Glomerular visceral epithelial cell (primary cell): ENCODE results near the gene MBD5.

Experiments used
- DNase-seq: peaks from one replicate; pipeline ENCODE4 v3.0.0-alpha.2; 2016; ENCODE audit errors: extremely low spot score

Gene MBD5

GRCh38 chr2:148548716-148549400 lies 528.0 kb downstream of the MBD5 start:
- no peak for DNase-seq

DNA sequence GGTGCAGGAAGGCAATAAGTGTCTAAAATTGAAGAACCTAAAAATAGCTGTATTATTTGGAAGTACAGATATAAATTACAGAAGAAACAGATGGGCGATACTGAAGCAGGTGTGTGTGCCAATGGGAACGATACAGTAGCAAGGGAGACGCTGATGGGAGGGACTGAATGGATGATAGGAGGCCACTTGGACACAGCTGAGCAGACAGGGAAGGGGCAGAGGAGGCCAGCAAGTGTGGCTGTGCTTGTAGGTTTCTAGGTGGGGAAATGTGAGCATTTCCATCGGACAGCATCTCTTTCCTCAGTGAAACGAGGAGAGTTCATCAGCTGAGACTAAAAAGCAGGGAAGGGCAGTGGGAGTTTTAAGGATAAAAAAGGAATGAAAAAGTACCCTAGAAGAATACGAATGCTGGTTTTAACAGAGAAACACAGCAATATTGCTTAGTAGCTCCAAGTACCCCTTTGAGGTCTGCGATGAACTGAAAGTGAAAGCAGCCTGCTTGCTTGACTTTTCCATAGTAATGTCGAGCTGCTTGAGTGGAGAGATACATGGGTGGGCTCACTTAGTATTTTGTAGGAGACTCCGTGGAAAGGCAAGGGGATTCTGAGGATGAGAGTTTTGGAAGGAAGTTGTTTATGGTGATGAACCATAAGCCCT lies 531.9 kb downstream of the MBD5 start:
- no peak for DNase-seq

- DNase-seq, result no peak
Observed at GRCh38 chr2:148553332-148553887, 532.5 kb downstream of the MBD5 start.

DNA sequence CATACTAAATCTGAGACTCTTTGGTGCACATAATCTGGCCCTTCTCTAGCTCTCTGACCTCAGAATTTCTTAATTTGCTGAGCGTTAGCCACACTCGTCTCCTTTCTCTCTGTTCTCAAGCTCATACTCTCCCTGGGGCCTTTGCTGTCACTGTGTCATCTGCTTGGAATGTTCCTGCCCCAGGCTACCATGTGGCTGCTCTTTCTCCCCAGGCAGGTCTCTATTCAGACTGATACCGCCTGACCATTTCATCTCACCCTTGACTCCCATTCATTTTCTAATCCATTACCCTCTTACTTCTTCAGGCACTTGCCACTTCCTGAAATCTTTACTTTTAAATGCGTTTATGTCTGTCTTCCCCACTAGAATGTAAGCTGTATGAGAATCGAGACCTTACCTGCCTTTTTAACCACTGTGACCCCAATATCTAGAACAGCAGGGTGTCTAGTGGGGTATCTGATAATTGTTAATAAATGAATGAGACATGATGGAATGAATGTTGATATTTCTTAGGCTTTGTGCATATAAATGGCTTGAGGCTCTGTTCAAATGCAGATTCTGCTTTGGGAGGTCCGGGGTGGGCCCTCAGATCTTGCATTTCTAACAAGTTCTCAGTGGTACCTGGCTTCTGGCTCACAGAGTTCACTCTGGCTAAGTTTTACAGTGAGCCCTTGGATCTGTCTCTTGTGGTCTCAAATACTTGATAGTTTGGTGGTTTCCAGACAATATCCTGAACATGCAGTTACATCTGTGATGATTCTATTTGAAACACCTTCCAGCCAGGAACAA lies 533.8 kb downstream of the MBD5 start:
- peak; percentile 23 for DNase-seq

DNA sequence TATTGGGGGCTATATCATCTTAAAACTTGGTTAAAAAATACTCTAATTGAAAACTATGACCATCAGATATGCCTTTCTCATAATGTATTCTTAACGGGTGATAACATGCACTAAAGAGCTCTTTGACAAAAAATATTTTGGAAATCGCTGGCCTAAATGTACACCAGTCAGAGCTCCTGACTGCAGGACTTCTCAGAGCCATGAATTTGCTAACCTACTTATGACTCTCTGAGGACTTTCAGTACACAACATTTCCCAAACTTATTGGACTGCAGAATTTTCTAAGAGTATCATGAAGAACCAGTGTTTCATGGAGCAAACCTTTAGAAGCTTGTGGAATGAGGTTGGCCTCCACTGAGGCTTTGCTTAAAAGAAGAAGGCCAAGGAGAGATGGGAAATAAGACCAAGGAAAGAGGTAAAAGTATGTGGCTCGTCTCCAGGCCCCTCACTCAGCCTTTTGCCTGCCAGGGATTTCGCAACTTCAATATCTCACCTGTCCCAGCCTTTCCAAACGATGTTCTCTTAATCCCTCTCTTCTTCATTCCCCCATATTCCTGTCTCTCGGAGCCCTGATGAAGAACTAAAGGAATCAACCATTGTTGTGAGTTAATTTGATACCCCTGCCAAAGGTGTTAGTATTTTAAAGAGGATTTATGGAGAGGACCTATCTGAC lies 534.9 kb downstream of the MBD5 start:
- no peak for DNase-seq

GRCh38 chr2:148557844-148558436 lies 537.0 kb downstream of the MBD5 start:
- no peak for DNase-seq

DNA sequence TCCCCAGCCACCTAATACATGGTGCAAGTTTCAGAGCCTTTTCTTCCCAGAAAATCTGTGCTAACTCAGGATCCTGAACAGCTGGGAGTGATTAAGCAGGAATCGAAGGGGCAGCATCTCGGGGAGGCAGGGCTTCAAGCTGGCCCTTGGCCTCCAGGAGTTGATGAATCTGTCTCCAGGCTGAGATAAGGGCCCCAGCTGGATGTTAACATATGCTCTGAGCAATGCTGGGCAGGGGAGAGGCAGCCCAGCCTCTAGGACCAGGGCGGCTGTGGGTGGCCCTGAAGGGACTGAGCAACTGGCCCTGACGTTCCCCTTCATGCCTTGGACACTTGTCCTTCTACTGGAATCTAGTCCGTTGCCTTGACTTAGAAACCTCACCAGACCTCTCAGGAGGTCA lies 539.6 kb downstream of the MBD5 start:
- no peak for DNase-seq

DNA sequence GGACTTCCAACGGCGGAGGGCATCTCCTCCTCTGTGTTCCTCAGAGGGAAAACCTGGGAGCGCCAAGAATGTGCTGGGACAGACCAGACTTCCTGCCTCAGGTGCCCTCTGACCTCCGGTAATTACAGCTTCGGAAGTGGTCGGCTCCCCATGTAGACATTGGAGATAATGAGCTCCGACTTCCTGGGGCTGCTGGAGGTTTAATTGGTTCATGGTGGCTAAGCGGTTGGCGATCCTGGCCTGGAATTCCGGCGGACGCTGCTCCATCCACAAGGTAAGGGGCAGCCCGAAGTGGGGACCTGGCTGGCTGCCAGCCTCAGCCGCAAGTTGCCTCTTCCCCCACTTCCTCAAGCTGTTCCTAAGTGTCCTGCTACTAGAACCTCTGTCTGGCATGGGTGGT lies 540.5 kb downstream of the MBD5 start:
- DNase-seq, result no peak

GRCh38 chr2:148565272-148565894 lies 544.5 kb downstream of the MBD5 start:
- DNase-seq, result no peak
